Measurements from ENCODE around the gene CAMK1D.

The CAMK1D gene

GRCh38 chr10:12768156-12769100, 419.1 kb downstream of the CAMK1D start:
- peak; percentile 37 for DNase-seq (ENCODE audit: low read depth)

- DNase-seq (ENCODE audit: low read depth) = peak; percentile 2
Observed at GRCh38 chr10:12769323-12770044, 420.1 kb downstream of the CAMK1D start.

- DNase-seq (ENCODE audit: low read depth) = no peak
Observed at GRCh38 chr10:12771981-12772760, 422.8 kb downstream of the CAMK1D start.

DNA sequence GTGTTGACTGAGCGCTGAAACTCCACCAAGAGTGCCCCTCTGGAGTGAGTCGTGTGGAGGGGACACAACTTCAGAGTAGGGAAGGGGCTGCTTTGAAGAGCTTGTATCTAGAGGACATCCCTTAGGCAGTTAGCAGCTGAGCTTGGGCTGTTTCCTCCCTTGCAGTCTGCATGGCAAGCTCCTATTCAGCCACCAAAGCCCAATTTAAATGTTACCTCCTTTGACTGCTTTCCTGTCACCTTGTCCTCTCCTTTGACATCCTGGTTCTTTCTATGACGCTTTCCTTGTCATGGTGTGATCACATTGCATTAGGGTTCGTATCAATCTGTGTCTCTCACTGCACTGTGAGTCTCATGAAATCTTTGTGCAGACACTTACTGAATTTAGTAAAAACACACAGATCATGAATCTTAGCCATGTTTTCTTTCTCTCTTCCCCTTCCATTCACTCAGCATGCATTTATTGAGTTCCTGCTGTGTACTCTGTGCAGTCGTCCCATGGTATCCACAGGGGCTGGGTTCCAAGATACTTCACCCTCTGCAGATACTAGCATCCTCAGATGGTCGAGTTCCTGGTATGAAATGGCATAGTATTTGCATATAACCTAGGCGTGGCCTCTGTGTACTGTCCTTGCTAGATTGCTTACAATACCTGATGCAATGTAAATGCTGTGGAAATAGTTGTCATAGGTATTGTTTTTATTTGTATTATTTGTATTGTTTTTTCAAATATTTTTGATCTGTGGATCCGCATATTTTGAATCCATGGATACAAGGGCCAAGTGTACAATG, 423.6 kb downstream of the CAMK1D start:
- no peak for DNase-seq (ENCODE audit: low read depth)

GRCh38 chr10:12774204-12774894, 425.0 kb downstream of the CAMK1D start:
- DNase-seq (ENCODE audit: low read depth) = no peak

DNA sequence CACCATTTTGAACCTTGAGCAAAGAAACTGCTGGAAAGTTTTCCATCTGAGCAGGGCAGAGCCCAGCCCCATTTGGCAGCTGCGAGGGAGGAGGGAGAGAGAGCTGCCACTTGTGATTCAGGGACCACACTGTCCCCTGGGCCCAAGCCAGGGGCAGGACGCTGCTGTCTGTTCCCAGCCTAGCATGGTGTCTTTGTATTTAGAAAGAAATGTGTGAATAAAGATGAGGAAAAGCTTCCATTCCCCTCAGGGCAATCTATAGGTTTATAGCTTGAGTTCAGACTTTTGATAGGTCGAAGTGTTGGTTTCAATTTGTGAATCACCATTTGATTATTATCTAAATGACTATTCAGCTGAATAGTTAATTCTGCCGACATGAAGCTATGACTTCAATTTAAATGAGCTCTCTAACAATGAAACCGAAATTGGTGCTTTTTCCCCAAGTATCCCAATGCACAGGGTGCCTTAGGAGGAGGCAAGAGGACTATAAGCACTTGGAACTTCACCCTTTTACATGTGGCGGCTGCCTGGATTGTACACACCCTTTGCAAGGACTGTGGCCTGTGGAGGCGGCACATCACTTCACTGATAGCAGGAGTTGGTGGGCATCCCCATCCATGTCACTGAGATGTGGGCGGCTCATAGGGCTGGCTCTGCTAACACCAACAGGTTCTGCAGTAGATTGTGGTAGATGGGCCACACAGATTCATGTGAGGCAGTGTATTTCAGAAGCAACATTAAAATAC, 428.7 kb downstream of the CAMK1D start:
- DNase-seq (ENCODE audit: low read depth) = no peak

DNA sequence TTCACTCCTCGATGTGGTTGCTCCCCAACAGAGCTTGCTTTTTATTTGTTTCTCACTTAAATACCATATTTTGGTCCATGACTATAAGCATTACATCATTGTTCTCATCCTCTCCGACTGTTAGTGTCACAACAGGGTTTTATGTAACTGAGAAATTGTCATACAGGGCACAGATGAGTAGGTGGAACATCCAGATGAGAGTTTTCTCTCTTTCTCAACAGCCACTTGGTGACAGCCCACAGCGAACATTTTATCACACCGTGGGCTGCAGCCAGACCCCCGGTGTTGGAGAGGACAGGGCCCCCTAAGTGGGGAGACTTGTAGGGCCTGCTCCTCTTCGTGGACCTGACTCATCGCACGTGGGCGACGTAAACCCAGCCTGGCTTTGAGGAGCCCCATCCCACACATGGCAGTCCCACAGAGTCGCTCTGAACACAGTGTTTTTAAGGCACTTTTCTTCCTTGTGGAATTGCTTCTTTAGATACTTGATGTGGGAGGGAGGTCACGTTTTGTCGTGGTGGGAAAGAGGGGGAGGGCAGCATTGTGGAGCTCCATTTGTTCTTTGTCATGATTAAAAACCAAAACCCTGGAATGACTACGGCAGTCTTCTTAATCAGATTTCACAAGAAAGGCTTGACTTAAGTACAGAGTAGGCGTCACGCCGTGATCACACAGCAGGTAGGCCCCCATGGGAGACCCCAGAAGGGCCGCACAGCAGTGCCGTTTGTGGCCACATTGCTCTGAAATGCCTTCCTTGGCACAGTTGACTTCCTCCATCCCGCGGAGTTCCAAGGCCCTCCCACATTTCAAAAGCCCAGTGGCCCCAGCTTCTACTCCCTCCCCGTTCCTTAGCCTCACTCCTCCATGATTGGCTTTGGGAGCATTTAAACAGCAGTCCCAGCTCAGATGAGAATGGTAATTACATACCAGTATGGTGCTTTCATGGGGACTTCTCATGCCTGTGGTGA, 431.6 kb downstream of the CAMK1D start:
- no peak for DNase-seq (ENCODE audit: low read depth)

DNA sequence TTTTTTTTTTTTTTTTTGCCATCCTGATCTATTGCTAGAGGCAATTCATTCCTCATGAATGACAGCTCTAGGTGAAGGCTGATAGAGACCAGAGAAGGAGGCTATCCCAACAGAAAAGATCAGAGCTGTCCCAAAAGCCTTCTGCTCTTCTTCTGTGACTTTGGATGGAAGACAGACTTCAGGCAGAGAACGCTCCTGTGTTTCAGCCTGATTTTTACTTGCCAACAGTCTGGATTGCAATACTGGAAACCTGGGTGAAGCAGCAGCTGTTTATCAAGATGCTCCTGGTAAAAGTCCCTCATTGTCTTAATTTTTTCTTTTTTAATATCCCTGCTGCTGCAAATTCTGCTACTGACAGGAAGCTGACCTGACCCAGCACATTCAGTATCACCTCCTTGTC, 432.6 kb downstream of the CAMK1D start:
- no peak for DNase-seq (ENCODE audit: low read depth)

DNA sequence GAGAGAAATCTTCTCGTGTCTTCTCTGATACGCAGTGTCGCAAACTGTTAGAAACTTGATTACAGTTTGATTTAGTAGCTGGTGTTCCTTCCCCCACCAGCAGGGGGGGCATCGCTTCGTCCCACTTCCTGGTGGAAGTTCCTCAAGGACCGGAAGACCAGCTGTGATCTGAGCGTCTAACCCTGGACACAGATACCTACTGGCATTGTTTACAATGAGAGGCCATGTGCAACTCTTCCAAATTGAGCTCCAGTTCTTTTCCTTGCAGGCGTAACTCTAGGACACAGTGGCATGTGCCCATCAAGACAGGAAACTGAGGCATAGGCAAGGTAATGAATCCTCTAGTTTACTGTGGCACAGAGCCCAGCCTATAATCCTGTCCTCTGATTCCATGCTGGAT, 433.2 kb downstream of the CAMK1D start:
- peak; percentile 14 for DNase-seq (ENCODE audit: low read depth)

DNA sequence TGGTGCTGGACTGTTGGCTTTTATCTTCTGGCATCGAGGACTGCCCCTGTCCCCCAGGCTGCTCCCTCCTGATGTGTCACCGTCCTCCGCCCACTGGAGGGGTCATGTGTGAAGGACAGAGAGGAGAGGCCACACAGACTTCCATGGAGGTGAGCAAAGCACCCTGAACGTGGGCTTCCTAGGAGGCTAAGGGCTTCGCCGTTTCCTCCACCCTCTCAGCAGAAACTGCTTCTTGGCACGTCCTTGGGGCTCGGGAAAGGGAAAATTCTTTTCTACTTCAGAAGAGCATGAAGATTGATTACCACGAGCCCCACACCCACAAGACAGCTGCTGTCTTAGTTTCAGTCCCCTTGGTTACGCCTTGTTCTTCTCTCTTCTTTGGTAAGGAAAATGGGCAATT, 433.9 kb downstream of the CAMK1D start:
- no peak for DNase-seq (ENCODE audit: low read depth)

- DNase-seq (ENCODE audit: low read depth) = no peak
Observed at GRCh38 chr10:12784646-12785045, 435.3 kb downstream of the CAMK1D start.

GRCh38 chr10:12785415-12785831, 436.1 kb downstream of the CAMK1D start:
- DNase-seq (ENCODE audit: low read depth) = no peak

GRCh38 chr10:12787297-12787696, 437.9 kb downstream of the CAMK1D start:
- no peak for DNase-seq (ENCODE audit: low read depth)

- no peak for DNase-seq (ENCODE audit: low read depth)
Observed at GRCh38 chr10:12788277-12788676, 438.9 kb downstream of the CAMK1D start.

DNA sequence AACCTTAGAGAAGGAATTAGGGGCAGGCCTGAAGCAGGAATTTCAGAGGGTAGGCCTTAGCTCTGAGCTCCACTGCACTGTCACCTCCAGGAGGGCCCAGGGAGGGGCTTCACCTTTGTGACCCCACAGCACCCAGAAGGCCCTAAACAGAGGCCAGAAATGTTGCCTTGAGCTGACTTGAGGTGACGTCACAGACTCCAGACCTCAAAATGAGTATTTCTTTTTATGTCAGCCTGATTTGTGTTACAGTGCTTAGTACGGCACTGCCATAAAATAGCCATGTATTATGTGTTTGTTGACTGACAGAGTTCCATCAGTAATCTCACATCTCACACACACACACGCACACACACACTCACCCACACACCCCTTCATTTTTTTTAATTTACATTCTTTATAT, 440.9 kb downstream of the CAMK1D start:
- DNase-seq (ENCODE audit: low read depth) = no peak

DNA sequence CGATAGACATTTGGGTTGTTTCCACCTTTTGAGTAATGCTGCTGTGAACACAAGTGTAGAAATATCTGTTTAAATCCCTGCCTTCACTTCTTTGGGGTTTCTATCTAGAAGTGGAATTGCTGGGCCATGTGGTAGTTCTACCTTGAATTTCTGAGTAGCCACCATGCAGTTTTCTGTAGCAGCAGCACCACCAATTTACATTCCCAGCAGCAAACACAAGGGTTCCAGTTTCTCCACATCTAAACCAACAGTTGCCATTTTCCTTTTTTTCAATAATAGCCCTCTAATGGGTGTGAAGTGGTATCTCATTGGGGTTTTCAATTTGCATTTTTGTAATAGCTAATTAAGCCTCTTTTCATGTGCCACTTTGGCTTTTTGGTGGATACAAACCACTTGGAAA, 442.4 kb downstream of the CAMK1D start:
- DNase-seq (ENCODE audit: low read depth) = no peak

DNA sequence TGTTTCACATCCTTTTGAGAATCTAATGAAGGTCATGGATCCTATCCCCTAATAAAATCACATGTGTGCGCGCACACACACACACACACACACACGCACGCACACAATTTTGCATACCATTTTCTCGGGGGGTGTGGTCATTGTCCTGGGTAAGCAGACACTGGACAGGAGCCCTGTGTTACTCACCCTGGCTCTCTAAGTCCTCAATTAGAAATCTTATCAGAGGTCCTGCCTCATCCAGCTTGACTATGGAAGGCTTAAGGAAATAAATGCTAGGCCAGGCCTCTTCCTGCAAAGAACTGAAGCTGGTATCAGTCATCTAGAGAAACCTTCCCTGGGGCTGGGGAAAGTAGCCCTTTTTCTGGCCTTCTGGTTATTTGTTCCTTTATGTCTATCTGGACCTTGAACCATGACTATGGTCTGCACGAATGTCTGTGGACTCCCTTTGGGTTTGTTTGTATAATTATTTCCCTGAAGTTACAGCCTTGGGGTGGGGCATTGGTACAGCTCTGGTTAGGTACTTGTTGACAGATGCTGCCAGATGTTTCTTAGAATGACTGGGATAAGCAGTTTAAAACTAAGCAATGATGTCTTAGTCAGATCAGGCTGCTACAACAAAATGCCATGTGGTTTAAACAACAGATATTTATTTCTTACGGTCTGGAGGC, 443.7 kb downstream of the CAMK1D start:
- no peak for DNase-seq (ENCODE audit: low read depth)

GRCh38 chr10:12795315-12796110, 446.2 kb downstream of the CAMK1D start:
- DNase-seq (ENCODE audit: low read depth) = no peak

All from amniotic epithelial cell (primary cell).